VCaP (cell line): ENCODE measurements around the gene PLEKHA3.
A peak's percentile ranks its signal among the peaks of the same experiment; 100 is the strongest.

ENCODE experiments used
- H3K27ac ChIP-seq: fragments of 450-650 bp; 2 replicates; pipeline ENCODE4 v1.5.1; 2017
- TF ChIP-seq, protein P1 (sequence below): fragments of 450-650 bp; conservative IDR thresholded peaks from 2 replicates; pipeline ENCODE4 v1.5.1; 2017; ENCODE audit warnings: mild to moderate bottlenecking, moderate library complexity

The PLEKHA3 gene

DNA sequence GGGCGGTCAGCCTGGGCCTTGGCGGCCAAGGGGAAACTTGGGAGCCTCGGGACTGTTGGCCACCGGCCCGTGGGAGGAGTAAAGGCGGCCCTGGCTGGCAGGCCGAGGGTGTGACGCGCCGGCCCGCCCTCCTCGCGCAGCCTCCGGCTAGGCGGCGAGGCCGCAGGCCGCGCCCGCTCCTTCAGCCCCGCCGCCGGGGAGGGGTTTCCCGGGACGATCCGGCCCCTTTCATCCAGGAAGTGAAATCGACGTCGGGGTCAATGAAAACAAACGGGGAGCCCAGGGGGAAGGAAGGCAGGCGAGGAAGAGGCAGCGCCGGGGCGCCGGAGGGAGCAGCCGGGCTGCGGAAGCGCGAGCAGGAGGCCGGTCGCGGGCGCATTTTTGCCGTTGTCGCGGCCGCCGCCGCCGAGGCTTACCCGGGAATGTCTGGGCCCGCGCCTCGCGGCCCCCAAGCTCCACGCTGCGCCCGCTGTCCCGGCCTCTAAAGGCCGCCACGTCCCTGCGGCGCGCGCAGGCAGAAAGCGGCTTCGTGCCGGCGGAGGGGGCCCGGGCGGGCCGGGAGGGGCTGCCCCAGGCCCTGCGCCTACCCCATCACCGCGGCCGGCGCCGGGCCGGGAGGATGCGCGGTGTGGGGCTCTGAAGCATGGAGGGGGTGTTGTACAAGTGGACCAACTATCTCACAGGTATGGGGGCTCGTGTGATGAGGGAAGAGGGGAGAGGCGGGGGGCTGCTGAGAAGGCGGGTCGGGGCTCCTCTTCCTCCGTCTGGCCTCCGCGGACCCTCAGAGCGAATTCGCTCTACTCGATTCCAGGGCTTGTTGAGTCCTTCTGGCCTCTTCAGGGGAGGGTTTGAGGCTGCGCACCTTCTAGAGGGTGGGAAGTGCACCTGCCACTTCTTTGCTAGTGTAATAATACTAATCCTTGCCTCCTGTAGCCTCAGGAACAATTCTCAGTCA lies at the start of gene PLEKHA3:
Gene PLEKHA3, plus strand, starts transcription at position 231 of the 955 bp plus-strand sequence. Its CDS starts 413 bp downstream, at position 644.
- TF ChIP-seq, protein P1, sequence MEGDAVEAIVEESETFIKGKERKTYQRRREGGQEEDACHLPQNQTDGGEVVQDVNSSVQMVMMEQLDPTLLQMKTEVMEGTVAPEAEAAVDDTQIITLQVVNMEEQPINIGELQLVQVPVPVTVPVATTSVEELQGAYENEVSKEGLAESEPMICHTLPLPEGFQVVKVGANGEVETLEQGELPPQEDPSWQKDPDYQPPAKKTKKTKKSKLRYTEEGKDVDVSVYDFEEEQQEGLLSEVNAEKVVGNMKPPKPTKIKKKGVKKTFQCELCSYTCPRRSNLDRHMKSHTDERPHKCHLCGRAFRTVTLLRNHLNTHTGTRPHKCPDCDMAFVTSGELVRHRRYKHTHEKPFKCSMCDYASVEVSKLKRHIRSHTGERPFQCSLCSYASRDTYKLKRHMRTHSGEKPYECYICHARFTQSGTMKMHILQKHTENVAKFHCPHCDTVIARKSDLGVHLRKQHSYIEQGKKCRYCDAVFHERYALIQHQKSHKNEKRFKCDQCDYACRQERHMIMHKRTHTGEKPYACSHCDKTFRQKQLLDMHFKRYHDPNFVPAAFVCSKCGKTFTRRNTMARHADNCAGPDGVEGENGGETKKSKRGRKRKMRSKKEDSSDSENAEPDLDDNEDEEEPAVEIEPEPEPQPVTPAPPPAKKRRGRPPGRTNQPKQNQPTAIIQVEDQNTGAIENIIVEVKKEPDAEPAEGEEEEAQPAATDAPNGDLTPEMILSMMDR = no peak
- H3K27ac ChIP-seq = peak within 1 kb of the TSS; percentile 87

DNA sequence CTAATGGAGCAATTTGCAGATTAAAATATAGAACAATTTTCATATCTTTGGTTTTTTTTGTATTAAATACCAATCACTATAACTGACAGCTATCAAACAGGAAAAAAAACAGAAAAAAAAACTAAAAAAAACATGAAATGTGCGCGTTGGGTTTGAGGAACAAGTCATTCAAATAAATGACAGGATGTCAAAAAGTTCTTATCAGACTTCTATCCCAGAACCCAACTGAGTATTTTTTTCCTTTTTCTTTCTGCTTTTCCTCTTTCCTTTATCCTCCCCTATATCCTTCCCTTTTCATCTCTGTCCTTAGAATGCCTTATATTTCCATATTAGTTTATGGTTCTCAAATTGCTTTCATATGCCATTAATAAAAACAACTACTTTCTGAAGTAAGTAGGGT lies 43.6 kb upstream of the PLEKHA3 start:
- H3K27ac ChIP-seq = no peak overlapping the region
- TF ChIP-seq, protein P1 = no peak

DNA sequence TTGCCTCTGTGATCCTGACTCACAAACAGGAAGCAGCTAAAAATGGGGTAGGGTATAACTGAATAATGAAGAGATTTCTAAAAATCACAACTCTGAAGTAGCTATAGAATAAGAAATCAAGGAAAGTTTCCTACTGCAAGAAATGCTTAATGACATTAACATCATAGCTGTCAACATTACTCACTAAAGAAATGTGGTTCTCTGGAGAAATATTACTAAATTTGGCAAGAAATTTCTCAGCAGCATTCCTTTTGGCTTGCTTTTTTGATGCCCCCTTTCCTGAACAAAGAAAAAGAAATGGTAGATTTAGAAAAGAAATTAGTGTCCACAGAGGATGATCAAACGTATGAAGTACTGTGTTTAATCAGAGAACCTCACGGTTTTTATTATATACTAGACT lies 38.8 kb upstream of the PLEKHA3 start:
- no peak overlapping the region for H3K27ac ChIP-seq
- TF ChIP-seq, protein P1 = no peak

DNA sequence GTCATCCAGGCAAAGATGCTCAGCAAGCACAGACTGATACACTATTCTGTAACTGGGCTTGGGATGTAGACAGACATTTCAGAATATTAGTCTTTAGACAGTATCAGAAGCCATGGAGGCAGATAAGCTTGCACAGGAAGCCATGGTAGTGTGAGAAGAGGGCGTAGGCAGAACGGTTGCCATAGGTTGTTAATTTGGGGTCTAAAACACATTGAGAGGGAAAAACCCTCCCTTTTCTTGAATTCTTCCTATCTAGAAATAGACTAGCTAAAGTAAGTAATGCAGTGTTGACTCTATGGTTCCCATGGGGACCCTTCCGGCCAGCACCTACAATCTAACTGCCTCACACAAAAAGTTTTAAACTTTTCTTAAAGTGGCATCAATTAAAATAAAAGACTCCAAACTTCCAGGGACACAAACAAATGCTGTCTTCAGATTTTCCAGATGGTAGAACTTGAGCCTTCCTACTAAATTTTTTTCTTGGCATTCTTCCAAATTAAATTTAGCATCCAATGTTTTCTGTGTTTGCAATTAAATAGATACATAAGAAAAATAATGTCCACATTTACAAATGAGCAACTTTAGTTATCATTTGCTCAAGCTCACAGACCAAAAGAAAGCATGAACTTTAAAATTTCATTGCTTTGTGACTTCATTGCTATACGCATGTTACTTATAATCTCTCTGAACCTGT lies 31.1 kb upstream of the PLEKHA3 start:
- TF ChIP-seq, protein P1 = no peak
- peak overlapping the region; percentile 93 for H3K27ac ChIP-seq

DNA sequence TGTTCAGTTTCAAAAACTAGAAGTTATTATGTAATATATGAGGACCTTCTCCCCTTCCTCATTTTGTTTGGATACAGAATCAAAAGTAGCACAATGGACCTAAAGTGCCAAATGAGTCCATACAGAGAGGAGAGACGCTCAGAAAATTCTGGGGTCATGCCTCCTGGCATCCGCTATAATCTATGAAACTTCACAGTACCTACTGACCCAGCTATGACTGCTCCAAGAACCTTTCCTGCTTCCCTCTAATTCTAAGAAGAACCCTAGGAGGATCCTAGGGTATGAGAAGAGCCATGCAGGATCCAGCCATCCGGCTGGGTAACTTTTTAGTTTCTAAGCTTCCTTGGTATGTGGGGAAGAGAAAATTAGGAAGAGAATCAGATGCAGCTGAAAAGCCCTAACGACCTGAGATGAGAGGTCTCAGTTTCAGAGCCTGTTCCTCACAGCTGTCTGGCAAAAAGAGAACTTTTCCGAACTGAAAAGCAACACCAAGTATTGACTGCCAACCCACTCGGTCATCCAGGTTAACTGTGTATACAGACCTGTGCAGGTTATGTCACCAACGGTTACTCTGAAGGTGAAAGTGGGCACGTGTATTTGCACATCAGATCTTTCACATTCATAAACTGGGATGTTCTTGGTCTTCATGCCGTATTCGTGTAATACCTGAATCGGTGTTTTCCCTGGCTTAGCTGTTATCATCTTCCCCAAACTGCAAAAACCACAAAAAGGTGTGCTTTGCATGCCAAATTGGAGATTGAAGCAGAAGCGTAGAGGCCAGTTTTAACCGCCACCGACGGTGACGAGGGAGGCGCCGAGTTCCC lies 30.3 kb upstream of the PLEKHA3 start:
- TF ChIP-seq, protein P1 = no peak
- peak overlapping the region; percentile 93 for H3K27ac ChIP-seq

DNA sequence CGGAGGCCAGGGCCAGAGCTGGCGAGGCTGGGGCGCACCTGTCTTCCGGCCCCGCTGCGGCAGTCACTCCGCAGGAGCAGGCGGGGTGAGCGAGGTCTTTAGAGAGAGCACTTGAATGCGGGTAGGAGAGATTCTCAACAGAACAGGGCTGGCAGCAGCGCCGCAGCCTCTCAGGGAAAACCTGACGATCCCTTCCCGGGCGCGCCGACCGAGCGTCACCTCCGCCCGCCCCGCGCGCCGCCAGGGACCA lies 29.8 kb upstream of the PLEKHA3 start:
- TF ChIP-seq, protein P1 = no peak
- peak overlapping the region; percentile 93 for H3K27ac ChIP-seq
